Upper lobe of left lung (tissue), 4 donors: ENCODE data around the gene EYS.

Source experiments
- POLR2A ChIP-seq, 4 donors: fragments of 450-650 bp; IDR thresholded peaks; one replicate each; pipeline ENCODE4 v1.5.1; 2016 to 2017; ENCODE audit warnings: antibody characterized with exemption in 4 of 4, mild to moderate bottlenecking in 2 of 4
- TF ChIP-seq, protein P1 (sequence below), 6 experiments: fragments of 450-650 bp in 4 of 6; fragments of 200-600 bp in 2 of 6; sonication (generic) in 2 of 6; IDR thresholded peaks; one replicate each; pipeline ENCODE4 v1.5.1; 2016 to 2019; ENCODE audit warnings: antibody characterized with exemption in 6 of 6

DNA sequence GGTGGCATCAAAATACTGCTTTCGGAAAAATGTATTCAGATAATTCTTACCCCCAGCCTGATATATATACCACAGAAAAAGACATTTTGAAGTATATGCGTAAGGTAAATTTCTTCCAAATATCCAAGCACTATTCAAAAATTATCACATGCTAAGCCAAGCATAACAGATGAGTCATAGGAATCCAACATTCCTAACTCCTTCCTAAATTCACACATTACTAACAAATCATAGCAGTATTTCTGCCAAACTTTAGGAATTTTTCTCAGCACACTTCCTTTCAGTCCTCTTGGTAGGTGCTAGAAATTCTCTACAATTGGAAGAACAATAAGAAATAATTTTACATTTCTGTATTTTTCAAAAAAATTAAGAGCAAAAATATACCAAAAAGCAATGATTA is 417.5 kb downstream of the EYS start:
- TF ChIP-seq, protein P1, sequence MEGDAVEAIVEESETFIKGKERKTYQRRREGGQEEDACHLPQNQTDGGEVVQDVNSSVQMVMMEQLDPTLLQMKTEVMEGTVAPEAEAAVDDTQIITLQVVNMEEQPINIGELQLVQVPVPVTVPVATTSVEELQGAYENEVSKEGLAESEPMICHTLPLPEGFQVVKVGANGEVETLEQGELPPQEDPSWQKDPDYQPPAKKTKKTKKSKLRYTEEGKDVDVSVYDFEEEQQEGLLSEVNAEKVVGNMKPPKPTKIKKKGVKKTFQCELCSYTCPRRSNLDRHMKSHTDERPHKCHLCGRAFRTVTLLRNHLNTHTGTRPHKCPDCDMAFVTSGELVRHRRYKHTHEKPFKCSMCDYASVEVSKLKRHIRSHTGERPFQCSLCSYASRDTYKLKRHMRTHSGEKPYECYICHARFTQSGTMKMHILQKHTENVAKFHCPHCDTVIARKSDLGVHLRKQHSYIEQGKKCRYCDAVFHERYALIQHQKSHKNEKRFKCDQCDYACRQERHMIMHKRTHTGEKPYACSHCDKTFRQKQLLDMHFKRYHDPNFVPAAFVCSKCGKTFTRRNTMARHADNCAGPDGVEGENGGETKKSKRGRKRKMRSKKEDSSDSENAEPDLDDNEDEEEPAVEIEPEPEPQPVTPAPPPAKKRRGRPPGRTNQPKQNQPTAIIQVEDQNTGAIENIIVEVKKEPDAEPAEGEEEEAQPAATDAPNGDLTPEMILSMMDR (IDR thresholded peaks at IDR 0.05): no peak
- TF ChIP-seq POLR2A (IDR thresholded peaks at IDR 0.05): no peak
